Raji (cell line): ENCODE measurements around the gene DAGLA.

Source experiments
- POLR2A ChIP-seq: IDR thresholded peaks from 2 replicates; pipeline ENCODE4 v1.6.1; 2011; ENCODE audit warnings: low read depth, low read length, control low read depth; ENCODE audit not compliant: insufficient read depth

Gene DAGLA

DNA sequence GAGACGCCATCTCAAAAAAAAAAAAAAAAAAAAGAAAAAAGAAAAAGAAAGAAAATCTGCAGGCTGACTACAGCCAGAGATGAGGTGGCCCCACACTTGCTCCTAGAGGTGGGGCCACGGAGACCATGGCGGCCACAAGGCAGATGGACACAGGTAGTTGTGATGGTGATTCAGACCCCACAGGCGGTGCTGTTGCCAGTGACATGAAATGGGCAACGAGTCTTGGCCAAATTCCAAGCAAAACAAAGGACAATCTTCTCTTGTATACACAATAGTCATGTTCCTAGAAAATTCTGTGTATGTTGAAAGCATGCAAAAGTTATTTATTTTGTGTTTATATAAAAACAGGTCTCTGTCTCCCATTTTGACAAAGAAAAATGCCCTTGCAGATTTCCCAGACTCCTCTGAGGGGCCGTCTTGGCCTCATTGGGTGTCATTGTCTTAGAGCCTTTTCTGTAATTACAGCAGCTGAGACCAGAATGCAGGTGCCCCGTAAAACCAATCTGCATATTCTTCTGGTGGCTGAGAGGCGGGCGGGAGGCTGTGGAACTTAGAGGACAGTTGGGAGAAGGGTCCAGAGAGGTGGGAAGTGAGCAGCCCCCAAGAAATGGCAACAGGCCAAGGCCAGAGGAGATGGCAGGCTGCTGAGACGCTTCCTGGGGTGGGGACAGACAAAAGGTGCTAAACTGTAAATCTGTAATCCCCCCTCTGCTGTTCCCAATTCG is 22.5 kb upstream of the DAGLA start:
- TF ChIP-seq POLR2A: no peak

DNA sequence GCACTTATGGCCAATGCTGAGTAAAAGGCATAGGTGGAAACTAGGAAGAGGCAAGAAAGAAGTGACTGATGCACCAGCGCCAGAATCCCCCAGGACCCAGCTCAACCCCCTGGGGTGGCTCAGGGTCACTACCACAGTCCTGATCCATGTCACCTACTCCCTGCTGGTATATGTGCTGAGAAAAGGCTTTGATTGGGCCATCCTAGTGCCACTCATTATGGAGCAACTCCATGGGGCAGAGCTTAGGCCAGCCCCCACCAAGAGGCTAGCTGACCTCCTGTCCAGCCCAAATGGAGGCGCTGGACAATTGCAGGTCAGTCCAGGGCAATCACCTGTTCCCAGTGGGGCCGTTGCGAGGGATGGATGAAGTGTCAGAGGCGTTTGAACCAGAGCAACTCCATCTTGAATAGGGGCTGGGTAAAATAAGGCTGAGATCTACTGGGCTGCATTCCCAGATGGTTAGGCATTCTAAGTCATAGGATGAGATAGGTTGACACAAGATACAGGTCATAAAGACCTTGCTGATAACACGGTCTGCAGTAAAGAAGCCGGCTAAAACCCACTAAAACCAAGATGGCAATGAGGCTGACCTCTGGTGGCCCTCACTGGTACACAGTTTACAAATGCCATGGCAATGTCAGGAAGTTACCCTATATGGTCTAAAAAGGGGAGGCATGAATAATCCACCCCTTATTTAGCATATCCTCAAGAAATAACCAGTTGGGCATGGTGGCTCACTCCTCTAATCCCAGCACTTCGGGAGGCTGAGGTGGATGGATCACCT is 20.6 kb upstream of the DAGLA start:
- no peak for TF ChIP-seq POLR2A

DNA sequence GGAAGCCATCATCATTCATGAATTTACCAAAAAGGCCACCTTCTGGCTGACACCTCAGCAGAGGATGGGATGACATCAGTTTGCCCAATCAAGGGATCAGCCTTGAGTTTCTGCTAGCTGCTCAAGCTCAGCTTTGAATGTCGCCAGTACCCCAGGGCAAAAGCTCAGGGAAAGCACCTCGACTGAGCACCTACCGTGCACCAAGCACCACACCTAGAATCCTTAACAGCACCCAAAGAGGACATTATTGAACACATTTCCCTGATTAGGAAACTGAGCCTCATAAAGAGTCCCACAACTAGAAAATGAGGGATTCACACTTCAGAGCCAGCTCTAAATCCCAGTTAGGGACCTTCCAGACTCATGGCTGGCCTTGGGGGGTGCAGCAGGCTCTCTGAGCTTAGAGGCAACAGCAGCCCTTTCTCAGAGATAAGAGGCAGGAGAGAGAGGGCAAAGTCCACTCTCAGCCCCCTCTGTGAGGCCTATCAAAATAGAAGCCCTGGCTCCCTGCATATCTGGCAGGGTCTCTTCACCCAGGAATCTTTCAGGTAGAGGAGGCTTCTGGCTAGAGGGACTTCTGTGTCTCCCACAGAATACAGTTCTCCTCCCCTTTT is 13.4 kb upstream of the DAGLA start:
- no peak for TF ChIP-seq POLR2A

DNA sequence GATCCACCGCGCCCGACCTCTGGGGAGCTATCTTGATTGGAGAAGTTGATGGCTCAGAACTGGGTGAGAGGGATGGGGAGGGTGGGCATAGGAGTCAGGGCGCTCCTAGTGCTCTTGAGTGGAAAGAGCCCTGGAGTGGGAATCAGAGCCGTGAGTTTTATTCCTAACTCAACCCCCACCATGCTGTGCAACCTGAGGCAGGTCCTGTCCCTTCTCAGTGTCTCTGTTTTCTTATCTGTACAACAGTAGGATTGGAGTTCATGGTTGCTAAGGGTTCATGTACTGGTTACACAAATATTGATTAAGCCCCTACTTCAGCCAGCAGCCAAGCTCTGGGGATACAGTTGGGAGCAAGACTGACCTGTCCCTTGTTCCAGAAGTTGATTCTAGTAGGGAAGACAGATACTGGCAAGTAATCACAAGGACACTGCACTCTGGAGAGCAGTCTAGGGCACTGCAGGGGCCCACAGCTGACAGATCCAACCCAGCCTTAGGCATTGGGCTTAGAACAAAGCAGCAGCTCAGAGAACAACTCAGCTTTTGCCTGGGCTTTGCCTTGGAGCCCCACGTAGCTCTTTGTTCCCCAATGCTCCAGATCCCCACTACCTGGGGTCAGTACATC is 12.4 kb upstream of the DAGLA start:
- no peak for TF ChIP-seq POLR2A

DNA sequence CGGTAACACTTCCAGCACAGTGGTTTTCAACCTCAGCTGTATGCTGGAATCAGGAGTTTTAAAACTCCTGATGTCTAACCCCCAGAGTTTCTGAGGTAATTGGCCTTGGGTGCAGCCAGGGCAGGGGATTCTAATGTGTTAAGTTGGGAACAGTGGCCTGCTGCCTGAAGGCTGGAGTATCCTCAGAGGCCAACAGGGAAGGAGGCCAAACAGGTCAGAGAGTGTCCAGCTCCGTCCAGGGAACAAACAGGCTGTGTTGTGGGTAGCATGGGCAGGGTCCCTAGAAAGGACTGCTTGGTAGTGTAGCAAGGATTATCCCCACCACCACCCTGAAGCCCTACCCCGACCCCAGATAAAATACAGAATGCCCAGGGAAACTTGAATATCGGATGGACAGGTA is 10.8 kb upstream of the DAGLA start:
- no peak for TF ChIP-seq POLR2A

DNA sequence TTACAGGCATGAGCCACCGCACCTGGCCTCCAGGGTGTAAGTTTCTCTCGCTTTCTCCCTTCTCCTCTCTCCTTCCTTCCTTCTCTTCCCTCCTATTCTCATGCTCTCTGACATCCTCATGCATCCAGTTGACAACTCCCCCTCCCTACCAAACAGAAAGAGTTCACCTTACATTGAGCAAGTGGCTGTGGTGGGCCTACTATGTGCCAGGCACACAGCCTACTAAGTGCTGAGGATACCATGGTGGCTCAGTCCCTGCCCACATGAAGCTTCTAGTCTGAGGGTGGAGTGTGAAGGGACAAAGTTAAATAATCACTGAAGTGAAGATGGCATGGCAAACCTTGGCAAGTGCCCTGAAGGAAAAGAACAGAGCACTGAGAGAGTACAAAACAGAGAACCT is 9.6 kb upstream of the DAGLA start:
- TF ChIP-seq POLR2A: no peak

DNA sequence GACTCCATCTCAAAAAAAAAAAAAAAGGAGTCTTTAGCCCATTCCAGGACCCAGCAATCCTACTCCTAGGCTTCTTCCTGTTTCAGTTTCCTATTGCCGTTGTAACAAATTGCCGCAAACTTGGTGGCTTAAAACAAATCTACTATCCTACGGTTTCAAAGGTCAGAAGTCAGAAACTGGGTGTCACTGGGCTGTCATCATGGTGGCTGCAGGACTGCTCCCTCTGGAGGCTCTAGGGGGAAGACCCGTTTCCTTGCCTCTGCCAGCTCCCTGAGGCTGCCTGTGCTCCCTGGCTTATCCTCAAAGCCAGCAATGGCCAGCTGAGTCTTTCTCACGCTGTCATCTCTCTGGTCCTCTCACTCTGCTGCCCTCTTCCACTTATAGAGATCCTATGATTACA is 8.7 kb upstream of the DAGLA start:
- no peak for TF ChIP-seq POLR2A

DNA sequence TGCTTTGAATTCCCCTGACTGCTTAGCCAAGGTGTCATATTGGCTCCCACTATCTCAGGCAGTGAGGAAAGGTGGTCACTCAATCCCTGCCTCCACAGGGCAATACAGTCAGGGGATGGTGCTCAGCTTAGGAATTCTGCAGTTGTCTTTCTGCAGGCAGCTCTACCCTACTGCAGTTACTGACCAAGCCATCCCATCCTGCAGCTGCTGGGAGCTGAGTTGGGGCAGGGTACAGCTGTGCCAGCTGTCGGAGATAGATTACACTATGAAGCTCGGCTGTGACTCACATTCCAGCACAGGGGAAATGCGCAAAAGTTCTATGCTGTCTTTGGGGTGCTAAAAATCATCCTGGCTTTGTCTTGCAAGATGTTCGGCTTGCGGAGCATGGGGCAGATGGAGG is 4.4 kb upstream of the DAGLA start:
- no peak for TF ChIP-seq POLR2A

DNA sequence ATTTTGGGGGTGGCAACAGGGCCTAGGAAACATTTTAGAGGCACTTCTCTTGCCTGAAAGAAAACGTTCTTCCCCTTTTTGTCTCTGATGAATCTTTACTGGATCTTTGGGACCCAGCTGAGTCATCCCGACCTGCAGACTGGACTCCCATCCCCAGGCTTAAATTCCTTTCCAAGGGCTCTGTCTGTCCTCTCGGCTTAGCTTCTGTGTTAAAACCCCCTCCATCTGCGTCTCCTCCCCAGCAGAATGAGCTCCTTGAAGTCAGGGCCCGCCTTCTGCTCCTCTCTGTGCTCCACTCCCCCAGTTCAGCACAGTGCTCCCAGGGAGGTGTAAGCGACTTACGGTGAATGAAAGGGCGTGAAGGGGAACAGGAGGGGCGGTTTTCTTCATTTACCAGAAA is 895 bp upstream of the DAGLA start:
- TF ChIP-seq POLR2A: no peak

DNA sequence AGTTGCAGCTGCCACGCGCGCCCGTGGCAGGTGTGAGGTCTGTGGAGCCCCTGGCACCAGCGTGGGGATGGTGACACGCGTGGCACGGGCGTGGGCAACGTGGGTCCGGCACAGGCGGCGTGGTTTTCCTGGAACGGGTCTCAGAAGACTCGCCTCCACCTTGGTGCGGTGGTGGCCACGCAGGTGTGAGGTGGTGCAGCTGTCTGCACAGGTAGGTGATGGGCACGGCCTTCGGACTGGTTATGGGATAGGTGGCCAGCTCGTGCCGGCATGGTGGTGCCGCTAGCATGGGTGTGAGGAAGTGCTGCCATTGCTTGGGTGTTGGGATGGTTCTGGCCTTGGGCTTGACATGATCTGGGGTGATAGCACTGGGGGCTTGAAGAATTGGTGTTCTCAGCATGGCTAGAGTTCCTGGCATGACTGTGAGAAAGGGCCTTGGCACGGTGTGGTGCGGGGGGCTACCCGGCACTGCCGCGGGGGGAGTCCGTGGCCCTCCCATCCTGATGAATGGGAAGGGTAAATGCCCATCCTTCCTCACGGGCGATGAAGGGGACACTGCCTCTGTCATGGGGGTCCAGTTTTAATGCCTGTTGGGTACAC is 531 bp downstream of the DAGLA start:
- TF ChIP-seq POLR2A: no peak

DNA sequence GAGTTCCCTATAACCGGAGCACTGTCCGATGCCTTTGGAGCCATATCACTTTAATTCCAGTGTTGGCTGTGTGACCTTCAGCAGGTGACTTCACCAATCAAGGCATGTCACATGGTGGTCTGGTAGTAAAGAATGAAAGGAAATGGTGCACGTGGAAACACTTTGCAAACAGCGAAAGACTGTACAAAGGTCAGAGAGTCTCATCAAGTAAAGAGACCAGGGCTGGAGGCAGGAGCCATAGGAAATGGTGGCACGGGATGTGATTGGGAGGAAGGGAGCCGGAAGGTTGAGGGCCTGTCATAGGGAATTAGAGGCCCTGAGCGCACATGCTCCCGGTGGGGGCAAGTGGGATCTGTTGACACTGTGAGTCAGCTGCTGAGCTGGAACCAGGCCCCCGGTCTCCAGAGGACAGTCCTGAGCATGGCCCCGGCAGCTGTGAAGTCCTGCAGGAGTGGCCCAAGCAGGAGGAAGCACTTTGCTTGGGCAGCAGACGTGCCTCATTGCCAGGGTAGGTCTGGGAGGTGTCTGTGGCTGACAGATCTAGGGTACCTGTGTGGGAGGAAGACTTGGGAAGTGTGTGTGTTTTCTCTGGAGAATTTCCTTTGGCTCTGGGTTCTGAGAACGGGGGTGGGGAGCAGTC is 2.0 kb downstream of the DAGLA start:
- TF ChIP-seq POLR2A: no peak

DNA sequence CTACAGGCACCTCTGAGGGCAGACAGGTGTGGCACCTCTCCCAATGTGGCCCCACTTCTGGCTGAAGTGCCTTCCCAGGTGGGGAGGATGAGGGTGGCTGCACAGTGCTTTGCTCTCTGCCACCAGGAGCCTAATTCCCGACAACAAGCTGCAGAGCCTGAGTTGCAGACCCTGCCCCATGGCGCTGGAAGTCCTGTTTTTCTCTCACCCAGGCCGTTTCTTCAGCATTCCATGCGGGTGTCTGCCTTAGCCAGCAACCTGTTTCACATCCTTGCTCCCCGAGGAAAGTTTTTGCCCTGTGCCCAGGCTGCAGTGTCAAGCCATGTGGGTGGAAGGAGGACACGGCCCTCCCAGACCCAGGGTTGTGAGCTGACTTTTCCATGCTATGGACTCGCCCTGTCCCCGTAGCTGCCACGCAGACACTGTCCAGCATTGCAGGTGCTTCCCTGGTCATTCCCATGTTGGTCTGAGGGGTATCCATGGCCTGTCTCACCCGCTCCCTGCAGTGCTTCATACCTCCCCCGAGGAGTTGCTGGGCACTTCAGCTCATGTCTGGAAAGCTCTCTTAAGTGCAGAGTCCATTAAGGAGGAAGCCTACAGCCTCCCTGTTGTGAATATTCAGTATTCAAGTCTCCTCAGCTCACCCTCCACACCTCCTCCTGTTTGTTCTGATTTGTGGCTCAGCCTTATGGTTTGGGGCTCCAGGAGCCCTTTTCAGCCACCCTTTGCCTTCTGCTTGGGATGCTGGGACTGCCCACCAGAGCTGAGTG is 2.9 kb downstream of the DAGLA start:
- TF ChIP-seq POLR2A: no peak

DNA sequence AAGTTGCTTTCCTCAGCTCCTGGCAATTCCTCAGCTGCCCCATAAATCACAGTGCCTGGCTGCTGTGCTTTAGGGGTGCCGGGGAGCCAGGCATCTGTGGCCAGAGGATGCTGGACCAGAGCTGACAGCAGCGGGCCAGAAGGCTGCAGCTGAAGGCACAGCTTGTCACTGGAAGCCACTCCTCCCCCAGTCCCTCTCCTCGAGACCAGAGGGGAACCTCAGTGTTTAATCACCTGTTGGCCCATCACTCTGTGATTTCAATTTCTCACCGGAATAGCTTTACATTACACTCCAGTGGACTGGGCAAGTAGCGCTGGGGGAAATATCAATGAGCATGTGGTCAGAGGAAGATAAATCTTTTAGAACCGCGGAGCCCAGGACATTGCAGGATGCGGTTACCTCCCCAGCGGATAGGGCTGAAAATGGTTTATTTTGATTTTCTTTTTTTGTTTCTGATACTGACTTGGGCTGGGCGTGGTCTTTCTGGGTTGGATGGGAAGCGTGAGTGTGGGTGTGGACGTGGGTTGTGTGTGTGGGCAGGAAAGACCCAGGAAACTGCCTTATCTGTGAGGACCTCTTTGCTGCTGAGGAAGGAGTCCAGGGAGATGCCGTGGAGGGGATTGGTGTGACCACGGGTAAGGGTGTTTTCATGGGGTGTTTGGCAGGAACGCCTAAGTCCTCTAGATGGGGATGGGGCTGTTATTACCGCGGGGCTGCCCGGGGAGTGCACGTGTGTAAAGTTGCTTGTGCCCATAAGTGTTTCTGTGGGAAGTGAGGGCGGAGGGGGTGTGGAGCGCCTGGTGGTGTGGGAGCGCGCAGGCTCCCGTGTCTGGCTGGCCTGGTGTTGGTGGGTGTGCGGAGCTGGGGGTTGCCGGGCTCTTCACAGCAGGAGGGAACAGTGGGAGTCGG is 4.0 kb downstream of the DAGLA start:
- no peak for TF ChIP-seq POLR2A
